OCI-LY7 (cell line): Measurements from ENCODE around the gene FBRSL1.

Experiments
- CTCF ChIP-seq: fragments of 200-600 bp; sonication (generic); conservative IDR thresholded peaks from 2 replicates; pipeline ENCODE4 v1.5.1; 2014; ENCODE audit warnings: mild to moderate bottlenecking, antibody characterized with exemption, low read length, moderate library complexity, mixed read lengths
- EZH2phosphoT487 ChIP-seq: fragments of 200-600 bp; sonication (generic); IDR thresholded peaks from 2 replicates; pipeline ENCODE4 v1.6.1; 2018; ENCODE audit warnings: low read depth, borderline replicate concordance, mild to moderate bottlenecking, mixed run types, antibody characterized with exemption, low read length, moderate library complexity, mixed read lengths

DNA sequence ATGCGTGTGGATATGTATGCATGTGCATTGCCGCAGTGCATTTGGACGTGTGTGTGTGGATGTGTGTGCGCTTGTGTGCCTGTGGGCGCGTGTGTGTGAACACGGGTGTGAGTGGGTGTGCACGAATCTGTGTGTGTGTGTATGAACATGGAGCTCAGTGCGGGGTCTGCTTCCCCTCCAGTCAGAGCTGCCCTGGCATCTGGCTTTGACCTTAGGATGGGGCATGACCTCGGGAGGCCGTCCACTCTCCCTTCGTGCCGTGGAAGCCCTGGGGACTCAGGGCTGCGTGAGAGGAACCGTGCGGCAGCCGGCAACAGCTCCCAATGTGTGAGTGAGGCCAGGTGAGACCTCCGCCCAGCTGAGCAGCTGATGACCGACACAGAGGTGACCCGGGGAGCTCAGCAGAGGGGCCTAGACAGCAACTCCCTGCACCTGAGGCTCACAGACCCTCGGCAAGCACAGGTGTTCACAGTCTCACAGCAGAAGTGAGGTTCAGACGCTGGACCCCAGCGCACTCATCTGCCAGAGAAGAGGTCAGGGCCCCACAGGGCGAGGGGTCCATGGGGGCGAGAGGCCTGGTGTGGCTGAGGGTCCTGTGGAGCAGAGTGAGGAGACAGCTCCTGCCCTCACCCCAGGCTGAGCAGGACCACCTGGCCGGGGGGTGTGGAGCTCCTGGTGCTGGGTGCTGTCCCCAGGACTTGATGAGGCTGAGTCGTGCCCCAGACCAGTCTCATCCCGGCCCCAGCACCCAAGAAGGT is 33.6 kb upstream of the FBRSL1 start:
- no peak for TF ChIP-seq CTCF
- no peak for TF ChIP-seq EZH2phosphoT487
